ENCODE results near the gene LRRTM4.
"Not testable (repeated sequence)": the region's sequence is repeated elsewhere in the genome, so short reads cannot be mapped to it uniquely, and the experiment has no call there.

DNA sequence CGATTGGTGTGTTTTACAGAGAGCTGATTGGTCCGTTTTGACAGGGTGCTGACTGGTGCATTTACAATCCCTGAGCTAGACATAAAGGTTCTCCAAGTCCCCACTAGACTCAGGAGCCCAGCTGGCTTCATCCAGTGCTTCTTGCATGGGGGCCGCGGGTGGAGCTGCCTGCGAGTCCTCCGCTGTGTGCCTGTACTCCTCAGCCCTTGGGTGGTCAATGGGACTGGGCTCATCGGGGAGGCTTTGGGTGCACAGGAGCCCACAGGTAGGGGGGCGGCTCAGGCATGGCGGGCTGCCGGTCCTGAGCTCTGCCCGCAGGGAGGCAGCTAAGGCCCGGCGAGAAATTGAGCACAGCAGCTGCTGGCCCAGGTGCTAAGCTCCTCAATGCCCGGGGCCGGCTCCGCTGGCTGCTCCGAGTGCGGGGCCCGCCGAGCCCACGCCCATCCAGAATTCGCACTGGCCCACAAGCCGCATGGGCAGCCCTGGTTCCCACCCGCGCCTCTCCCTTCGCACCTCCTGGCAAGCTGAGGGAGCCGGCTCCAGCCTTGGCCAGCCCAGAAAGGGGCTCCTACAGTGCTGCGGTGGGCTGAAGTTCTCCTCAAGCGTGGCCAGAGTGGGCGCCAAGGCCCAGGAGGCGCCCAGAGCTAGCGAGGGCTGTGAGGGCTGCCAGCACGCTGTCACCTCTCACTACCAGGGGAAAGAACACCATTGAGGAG, 824.0 kb downstream of the LRRTM4 start:
- TF ChIP-seq, protein P1, sequence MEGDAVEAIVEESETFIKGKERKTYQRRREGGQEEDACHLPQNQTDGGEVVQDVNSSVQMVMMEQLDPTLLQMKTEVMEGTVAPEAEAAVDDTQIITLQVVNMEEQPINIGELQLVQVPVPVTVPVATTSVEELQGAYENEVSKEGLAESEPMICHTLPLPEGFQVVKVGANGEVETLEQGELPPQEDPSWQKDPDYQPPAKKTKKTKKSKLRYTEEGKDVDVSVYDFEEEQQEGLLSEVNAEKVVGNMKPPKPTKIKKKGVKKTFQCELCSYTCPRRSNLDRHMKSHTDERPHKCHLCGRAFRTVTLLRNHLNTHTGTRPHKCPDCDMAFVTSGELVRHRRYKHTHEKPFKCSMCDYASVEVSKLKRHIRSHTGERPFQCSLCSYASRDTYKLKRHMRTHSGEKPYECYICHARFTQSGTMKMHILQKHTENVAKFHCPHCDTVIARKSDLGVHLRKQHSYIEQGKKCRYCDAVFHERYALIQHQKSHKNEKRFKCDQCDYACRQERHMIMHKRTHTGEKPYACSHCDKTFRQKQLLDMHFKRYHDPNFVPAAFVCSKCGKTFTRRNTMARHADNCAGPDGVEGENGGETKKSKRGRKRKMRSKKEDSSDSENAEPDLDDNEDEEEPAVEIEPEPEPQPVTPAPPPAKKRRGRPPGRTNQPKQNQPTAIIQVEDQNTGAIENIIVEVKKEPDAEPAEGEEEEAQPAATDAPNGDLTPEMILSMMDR (IDR thresholded peaks at IDR 0.05) = not testable (repeated sequence)
- TF ChIP-seq POLR2A, POLR2AphosphoS5 (IDR thresholded peaks at IDR 0.05): not testable (repeated sequence)

All from transverse colon (tissue), 4 donors.